ENCODE measurements around the gene FZD1.

Gene FZD1

GRCh38 chr7:91263384-91264045 lies 718 bp upstream of the FZD1 start:
- FAIRE-seq (no peak), DNase-seq (ENCODE audit: extremely low spot score, insufficient read length, low read depth) (no peak)

- peak; percentile 20 for DNase-seq (ENCODE audit: extremely low spot score, insufficient read length, low read depth)
- peak; percentile 47 for FAIRE-seq
These were observed 870 bp downstream of the FZD1 start for GRCh38 chr7:91264924-91265681.

- no peak for DNase-seq (ENCODE audit: extremely low spot score, insufficient read length, low read depth)
- no peak for FAIRE-seq
These were observed 1.4 kb downstream of the FZD1 start for GRCh38 chr7:91265693-91266066.

GRCh38 chr7:91266067-91266688 lies 1.9 kb downstream of the FZD1 start:
- DNase-seq (ENCODE audit: extremely low spot score, insufficient read length, low read depth) (no peak), FAIRE-seq (no peak)

- DNase-seq (ENCODE audit: extremely low spot score, insufficient read length, low read depth) (no peak), FAIRE-seq (no peak)
These were observed 2.5 kb downstream of the FZD1 start for GRCh38 chr7:91266689-91267090.

GRCh38 chr7:91267171-91267955 lies 3.1 kb downstream of the FZD1 start:
- DNase-seq (ENCODE audit: extremely low spot score, insufficient read length, low read depth) = no peak
- no peak for FAIRE-seq

GRCh38 chr7:91270372-91270771 lies 6.1 kb downstream of the FZD1 start:
- FAIRE-seq (no peak), DNase-seq (ENCODE audit: extremely low spot score, insufficient read length, low read depth) (no peak)

DNA sequence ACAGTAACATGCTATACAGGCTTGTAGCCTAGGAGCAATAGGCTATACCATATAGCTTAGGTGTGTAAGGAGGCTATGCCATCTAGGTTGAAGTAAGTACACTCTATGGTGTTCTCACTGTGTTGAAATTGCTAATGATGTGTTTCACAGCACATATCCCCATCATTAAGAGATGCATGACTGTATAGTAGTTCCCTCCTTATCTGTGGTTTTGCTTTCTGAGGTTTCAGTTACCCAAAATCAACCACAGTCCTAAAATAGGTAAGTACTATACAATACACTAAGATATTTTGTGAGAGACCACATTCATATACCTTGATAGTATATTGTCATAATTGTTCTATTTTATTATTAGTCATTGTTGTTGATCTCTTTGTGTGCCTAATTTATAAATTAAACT lies 12.7 kb downstream of the FZD1 start:
- no peak for DNase-seq (ENCODE audit: extremely low spot score, insufficient read length, low read depth)
- peak; percentile 59 for FAIRE-seq

DNA sequence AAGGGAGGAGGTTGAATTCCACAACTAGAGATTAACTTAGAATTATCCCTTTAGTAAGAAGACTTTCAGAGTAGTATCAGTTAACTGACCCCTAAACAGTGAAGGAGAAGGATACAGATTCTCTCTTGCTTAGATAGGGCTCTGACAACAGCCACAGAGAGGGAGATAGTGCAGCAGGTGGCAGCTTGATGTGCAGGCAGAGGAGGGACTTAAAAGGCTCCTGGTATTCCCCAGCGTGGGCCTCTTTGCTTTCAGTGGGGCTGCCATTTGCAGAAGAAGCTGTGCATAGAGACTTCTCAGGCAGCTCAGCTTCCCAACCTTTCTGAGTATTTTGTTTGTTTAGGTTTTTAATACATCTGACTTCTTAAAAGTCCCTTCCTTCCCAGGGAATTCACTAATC lies 16.0 kb downstream of the FZD1 start:
- DNase-seq (ENCODE audit: extremely low spot score, insufficient read length, low read depth) = no peak
- FAIRE-seq = no peak

DNA sequence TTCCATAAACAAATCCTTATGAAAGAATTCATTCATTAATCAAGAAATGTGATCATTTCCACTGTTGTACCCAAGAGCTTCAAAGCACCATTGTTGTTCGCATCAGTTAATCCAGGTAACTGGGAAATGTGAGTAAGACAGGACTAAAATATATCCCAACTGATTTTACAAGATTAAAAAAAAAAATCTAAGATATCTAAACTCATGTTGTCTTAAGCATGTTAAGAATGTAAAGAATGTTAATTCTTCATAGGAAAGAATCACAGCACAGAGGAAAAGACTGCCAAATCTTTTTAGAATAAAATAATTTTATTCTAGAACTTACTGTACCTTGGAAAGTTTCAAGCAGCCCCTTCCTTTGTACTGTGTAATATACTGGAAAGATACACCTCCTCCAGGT lies 16.4 kb downstream of the FZD1 start:
- FAIRE-seq (no peak), DNase-seq (ENCODE audit: extremely low spot score, insufficient read length, low read depth) (no peak)

- DNase-seq (ENCODE audit: extremely low spot score, insufficient read length, low read depth) (no peak), FAIRE-seq (no peak)
These were observed 21.6 kb downstream of the FZD1 start for GRCh38 chr7:91285696-91286355.

GRCh38 chr7:91286432-91286831 lies 22.2 kb downstream of the FZD1 start:
- no peak for FAIRE-seq
- no peak for DNase-seq (ENCODE audit: extremely low spot score, insufficient read length, low read depth)

- DNase-seq (ENCODE audit: extremely low spot score, insufficient read length, low read depth) = no peak
- FAIRE-seq = no peak
These were observed 23.3 kb downstream of the FZD1 start for GRCh38 chr7:91287371-91288084.

DNA sequence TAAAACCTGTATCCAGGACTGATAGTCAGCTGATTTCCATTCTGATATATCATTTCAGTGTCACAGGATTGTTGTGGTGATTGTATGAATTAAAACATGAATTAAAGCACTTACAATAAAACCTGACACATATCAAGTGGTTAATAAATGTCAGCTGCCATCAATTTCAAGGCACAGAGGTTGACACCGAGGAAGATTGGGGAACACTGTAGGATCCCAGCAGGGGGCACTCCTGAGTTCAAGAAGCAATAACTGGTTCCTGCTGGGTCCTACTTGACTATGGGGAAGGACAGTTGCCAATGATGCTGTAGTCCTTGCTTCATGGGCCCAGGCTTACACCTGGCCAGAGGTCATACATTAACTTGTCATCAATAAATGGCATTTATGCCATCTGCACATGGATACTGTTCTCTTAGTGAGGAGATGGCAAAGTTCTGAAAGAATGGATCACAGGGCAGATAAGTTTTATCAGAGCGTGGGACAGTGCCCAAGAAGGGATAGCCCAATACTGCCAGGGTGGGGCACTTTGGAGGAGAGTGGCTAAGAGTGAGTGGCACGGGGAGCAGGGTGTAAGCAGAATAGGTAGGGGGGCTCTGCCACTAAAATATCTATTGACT lies 24.1 kb downstream of the FZD1 start:
- no peak for DNase-seq (ENCODE audit: extremely low spot score, insufficient read length, low read depth)
- FAIRE-seq = peak; percentile 33

- no peak for FAIRE-seq
- no peak for DNase-seq (ENCODE audit: extremely low spot score, insufficient read length, low read depth)
These were observed 25.5 kb downstream of the FZD1 start for GRCh38 chr7:91289633-91290254.

- no peak for FAIRE-seq
These were observed 27.1 kb downstream of the FZD1 start for GRCh38 chr7:91291302-91291701.

DNA sequence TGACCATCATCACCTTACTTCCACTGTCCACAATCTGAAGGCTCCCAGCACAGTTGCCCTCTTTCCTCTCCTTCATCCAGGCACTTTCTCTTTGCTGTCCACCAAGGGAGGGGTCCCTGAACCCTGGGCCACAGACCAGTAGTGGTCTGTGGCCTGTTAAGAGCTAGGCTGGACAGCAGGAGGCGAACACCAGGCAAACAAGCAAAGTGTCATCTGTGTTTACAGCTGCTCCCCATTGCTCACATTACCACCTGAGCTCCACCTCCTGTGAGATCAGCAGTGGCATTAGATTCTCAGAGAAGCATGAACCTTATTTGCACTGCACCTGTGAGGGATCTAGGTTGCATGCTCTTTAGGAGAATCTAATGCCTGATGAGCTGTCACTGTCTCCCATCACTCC lies 27.7 kb downstream of the FZD1 start:
- no peak for FAIRE-seq
- DNase-seq (ENCODE audit: extremely low spot score, insufficient read length, low read depth) = no peak

More at GRCh38 chr7:91291302-91291701, 27.1 kb downstream of the FZD1 start:
- DNase-seq (ENCODE audit: extremely low spot score, insufficient read length, low read depth) = no peak

DNA sequence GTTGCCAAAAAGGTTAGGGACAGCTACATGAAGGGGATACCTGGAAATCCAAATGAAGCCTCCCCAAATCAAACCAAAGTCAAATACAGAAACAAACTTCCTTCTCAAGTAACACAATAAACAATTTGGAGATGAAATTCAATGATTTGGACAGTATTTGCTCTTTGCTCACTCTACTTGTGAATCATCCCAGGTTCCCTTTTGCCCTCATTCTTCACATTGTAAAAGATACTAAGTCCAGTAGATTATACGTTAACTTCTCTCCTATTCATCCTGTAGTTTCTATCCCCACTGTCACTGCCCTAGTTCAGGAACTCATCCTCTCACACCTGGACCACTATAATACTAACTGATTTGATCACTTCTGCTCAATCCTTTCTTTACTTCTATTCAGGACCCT lies 28.3 kb downstream of the FZD1 start:
- DNase-seq (ENCODE audit: extremely low spot score, insufficient read length, low read depth) (no peak), FAIRE-seq (no peak)

GRCh38 chr7:91293136-91293535 lies 28.9 kb downstream of the FZD1 start:
- DNase-seq (ENCODE audit: extremely low spot score, insufficient read length, low read depth) (no peak), FAIRE-seq (no peak)

All from GM18507 (cell line).